Measurements from ENCODE around the gene MT1F. TPM values are rescaled to one million over a fixed set of nuclear protein-coding genes. Genes with fewer than 3 reads are reported as not detected.

MT1F gene
- total RNA-seq, 2 experiments from 2014 or later, result 24.1 to 27.8 TPM

Other genes starting within 250 kb of the MT1F start
- gene AMFR, start 232.4 kb upstream of the MT1F start, total RNA-seq, result 10 to 100 TPM; 50.0 to 55.5 TPM
- 100 to 1,000 TPM; 200 to 204 TPM for gene NUDT21, start 206.6 kb upstream of the MT1F start, total RNA-seq
- 10 to 100 TPM; 39.3 to 39.6 TPM for gene OGFOD1, start 206.4 kb upstream of the MT1F start, total RNA-seq
- 10 to 100 TPM; 38.2 to 41.5 TPM for gene BBS2, start 137.9 kb upstream of the MT1F start, total RNA-seq
- not detected for gene MT4, start 92.9 kb upstream of the MT1F start, total RNA-seq
- gene MT3, start 68.4 kb upstream of the MT1F start, total RNA-seq, result 10 to 100 TPM; 15.5 to 16.3 TPM
- 100 to 1,000 TPM; 115 to 135 TPM for gene MT2A, start 49.4 kb upstream of the MT1F start, total RNA-seq
- 10 to 100 TPM; 32.6 to 36.4 TPM for gene MT1E, start 32.2 kb upstream of the MT1F start, total RNA-seq
- gene MT1M, start 25.3 kb upstream of the MT1F start, total RNA-seq, result not detected
- not detected for gene MT1A, start 19.3 kb upstream of the MT1F start, total RNA-seq
- not detected for gene MT1B, start 6.1 kb upstream of the MT1F start, total RNA-seq
- 1 to 10 TPM; 4.0 to 5.0 TPM for gene MT1G, start 10.1 kb downstream of the MT1F start, total RNA-seq
- gene MT1H, start 11.9 kb downstream of the MT1F start, total RNA-seq, result not detected
- 10 to 100 TPM; 35.0 to 35.4 TPM for gene MT1X, start 24.5 kb downstream of the MT1F start, total RNA-seq
- 10 to 100 TPM; 89.5 to 92.5 TPM for gene NUP93, start 72.2 kb downstream of the MT1F start, total RNA-seq
- gene SLC12A3, start 207.2 kb downstream of the MT1F start, total RNA-seq, result not detected